Adrenal gland (tissue), 12 donors: ENCODE data around the gene RTN4IP1. TPM values are rescaled to one million over a fixed set of nuclear protein-coding genes. Genes with fewer than 3 reads are reported as not detected.

Experiments
- DNase-seq, 7 donors: peaks; one replicate each; pipeline ENCODE4 v3.0.0-alpha.2; 2019 to 2020
- H3K27ac ChIP-seq, 5 donors: fragments of 200-600 bp; sonication (generic) in 4 of 5; 1 replicate in 3 of 5; 2 replicates in 2 of 5; pipeline versions ENCODE4 v1.5.1 to v1.8.0; 2016 to 2020; ENCODE audit warnings: mild to moderate bottlenecking in 1 of 5
- H3K27me3 ChIP-seq: fragments of 200-600 bp; 2 replicates; pipeline ENCODE4 v1.8.0; 2021
- H3K36me3 ChIP-seq, 2 donors: fragments of 200-600 bp; replicated peaks in 1 of 2; 1 replicate in 1 of 2; 2 replicates in 1 of 2; pipeline versions ENCODE4 v1.5.1 to v1.8.0; 2018 to 2022
- H3K4me1 ChIP-seq, 2 donors: fragments of 200-600 bp; replicated peaks in 1 of 2; 1 replicate in 1 of 2; 2 replicates in 1 of 2; pipeline versions ENCODE4 v1.5.1 to v1.8.0; 2018 to 2021
- H3K4me3 ChIP-seq, 4 donors: fragments of 200-600 bp; sonication (generic) in 3 of 4; one replicate each; pipeline ENCODE4 v1.5.1; 2016 to 2018
- H3K9me3 ChIP-seq, 3 donors: fragments of 200-600 bp; sonication (generic) in 1 of 3; replicated peaks in 1 of 3; 1 replicate in 2 of 3; 2 replicates in 1 of 3; pipeline versions ENCODE4 v1.5.1 to v1.8.0; 2016 to 2021
- POLR2A ChIP-seq, 2 donors: fragments of 450-650 bp; IDR thresholded peaks; one replicate each; pipeline ENCODE4 v1.6.1; 2017; ENCODE audit warnings: antibody characterized with exemption in 2 of 2, mild to moderate bottlenecking in 2 of 2, moderate library complexity in 1 of 2
- WGBS, 4 donors: extraction: QIAGEN DNeasy Blood & Tissue Kit in 2 of 4; methylation state at CpG; one replicate each; pipeline versions ENCODE4 v1.1.5 to v1.1.7; 2013 to 2017; 5-methylcytosine and 5-hydroxymethylcytosine counted together
- intact Hi-C, 2 donors: fragments of 100-400 bp; cut with DNase I; formaldehyde crosslinking; loops; one replicate each; pipeline versions ENCODE4 v1.14.1 to v1.15.0; 2022 to 2023
- polyA plus RNA-seq, 3 donors: library from polyadenylated mRNA; stranded (reverse); fragments of 200-250 nt in 2 of 3; fragments of 350-450 nt in 1 of 3; fragmentation: Illumina TruSeq in 1 of 3; extraction: RNeasy Lipid Tissue Mini Kit (QIAGEN cat#74804) in 1 of 3; gene quantifications; one replicate each; pipeline ENCODE4 v1.2.3, GENCODE V29; 2013 to 2014
- total RNA-seq, 9 donors: library from RNA; depleted of rRNA in 4 of 9; stranded (reverse); fragments of >200 nt in 4 of 9; fragments of 120-200 nt in 1 of 9; fragmentation: NEBNext Ultra II Directional in 1 of 9; extraction: Animal tissue kit (Norgen Biotek cat#: 25700) in 1 of 9; gene quantifications; one replicate each; pipeline versions ENCODE4 v1.1.0 to v1.2.4, GENCODE V29; 2013 to 2023
- TF ChIP-seq, protein P1 (sequence below), 6 experiments: fragments of 450-650 bp in 4 of 6; fragments of 200-600 bp in 2 of 6; sonication (generic) in 1 of 6; IDR thresholded peaks; 1 replicate in 5 of 6; 2 replicates in 1 of 6; pipeline versions ENCODE4 v1.5.1 to v1.8.0; 2016 to 2021; ENCODE audit warnings: antibody characterized with exemption in 6 of 6, mild to moderate bottlenecking in 2 of 6, moderate library complexity in 1 of 6
- donor health status: healthy with polysubstance abuse.
- donor health status: Bipolar disorder and iron deficiency.
- donor health status: DM: yes; HTN: yes; CAD: no.
- donor health status: DM: no; HTN: no; CAD: no.
- donor health status: DM: no; HTN: no; CAD: no.
- donor health status: DM: yes; HTN: yes; CAD: no.

The RTN4IP1 gene
- total and polyA plus RNA-seq, 12 donors = 1.6 to 22.1 (median 7.5) TPM

DNA sequence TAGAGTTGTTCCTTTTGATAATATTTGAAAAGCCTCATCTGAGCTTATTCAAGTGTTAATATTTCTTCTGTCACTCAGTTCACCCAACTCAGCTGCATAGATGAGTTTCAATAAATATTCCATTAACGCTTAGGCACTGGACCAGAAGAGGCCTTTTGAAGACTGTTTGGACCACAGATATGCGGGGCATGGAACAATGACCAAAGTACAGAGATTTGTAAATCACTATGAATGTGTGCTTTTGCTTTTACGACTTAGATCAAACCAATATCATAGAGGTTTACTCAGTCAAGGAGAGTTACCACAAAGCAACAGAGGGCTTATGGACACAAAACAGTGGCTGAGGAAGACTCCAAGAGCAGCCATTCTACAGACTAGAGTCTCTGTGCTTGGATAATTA is 99.9 kb downstream of the RTN4IP1 start:
- H3K9me3 ChIP-seq = no peaks in the 10 kb centered on the region
- no peaks in the 10 kb centered on the region for H3K36me3 ChIP-seq
- intact Hi-C loops = no loop called here
- WGBS, 4 donors = 78 to 94% (median 88%) methylated on average over 3 of the region's 3 CpGs
- no peak overlapping the region for H3K27ac ChIP-seq
- peaks cover 0 to 14% of the 10 kb centered on the region in 2 donors for H3K4me1 ChIP-seq
- TF ChIP-seq POLR2A (IDR thresholded peaks at IDR 0.05) = no peak
- TF ChIP-seq, protein P1, sequence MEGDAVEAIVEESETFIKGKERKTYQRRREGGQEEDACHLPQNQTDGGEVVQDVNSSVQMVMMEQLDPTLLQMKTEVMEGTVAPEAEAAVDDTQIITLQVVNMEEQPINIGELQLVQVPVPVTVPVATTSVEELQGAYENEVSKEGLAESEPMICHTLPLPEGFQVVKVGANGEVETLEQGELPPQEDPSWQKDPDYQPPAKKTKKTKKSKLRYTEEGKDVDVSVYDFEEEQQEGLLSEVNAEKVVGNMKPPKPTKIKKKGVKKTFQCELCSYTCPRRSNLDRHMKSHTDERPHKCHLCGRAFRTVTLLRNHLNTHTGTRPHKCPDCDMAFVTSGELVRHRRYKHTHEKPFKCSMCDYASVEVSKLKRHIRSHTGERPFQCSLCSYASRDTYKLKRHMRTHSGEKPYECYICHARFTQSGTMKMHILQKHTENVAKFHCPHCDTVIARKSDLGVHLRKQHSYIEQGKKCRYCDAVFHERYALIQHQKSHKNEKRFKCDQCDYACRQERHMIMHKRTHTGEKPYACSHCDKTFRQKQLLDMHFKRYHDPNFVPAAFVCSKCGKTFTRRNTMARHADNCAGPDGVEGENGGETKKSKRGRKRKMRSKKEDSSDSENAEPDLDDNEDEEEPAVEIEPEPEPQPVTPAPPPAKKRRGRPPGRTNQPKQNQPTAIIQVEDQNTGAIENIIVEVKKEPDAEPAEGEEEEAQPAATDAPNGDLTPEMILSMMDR (IDR thresholded peaks at IDR 0.05) = no peak
- no peak overlapping the region for H3K4me3 ChIP-seq
- H3K27me3 ChIP-seq = no peaks in the 10 kb centered on the region
- DNase-seq = no peak

DNA sequence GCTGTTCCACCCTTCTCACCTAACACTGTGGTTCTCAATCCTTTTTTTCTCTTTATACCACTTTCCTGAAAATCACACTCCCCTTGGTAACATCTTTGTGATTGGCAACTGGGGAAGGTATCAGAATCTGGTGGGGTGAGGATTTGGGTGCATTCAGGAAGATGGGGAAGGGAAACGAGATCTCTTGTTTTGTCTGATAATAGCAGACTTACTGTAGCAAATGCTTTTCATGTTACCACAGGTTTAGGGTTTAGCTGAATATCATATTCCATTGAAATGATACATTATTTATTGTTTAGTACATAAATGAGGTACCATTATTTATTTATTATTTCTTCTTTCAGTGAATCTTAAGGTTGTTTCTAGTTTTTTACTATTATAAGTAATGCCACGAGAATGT is 100.8 kb downstream of the RTN4IP1 start:
- H3K27ac ChIP-seq = no peak overlapping the region
- 75 to 95% (median 85%) methylated on average over 2 of the region's 2 CpGs for WGBS, 4 donors
- no peak for DNase-seq

DNA sequence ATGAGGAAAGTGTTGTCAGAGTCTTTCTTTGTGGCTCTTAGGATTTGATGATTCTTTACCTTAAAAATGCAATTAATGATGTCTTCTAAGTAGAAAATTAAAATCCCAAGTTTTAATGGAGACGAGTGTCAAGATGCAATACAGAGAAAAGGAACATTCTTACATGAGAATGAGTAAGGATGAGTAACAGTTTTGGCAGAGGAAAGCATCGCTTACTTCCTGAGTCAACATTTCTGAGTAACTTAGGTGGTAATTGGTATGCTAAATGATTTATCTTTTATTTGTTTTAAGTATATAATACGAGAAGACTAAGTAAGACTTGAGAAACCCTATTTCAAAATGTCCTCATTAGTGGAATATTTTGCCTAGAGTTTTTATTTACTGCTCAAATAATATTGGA is 101.3 kb downstream of the RTN4IP1 start:
- WGBS, 4 donors = 29 to 39% (median 32%) methylated on average over 3 of the region's 3 CpGs
- Histone ChIP-seq H3K27me3 (no peaks in the 10 kb centered on the region), H3K4me1 (peaks cover 0 to 14% of the 10 kb centered on the region in 2 donors), H3K4me3 (no peak overlapping the region), H3K9me3 (no peaks in the 10 kb centered on the region), H3K27ac (no peak overlapping the region), H3K36me3 (no peaks in the 10 kb centered on the region)
- no peak for DNase-seq
- intact Hi-C loops = no loop called here
- TF ChIP-seq POLR2A (IDR thresholded peaks at IDR 0.05) = no peak
- TF ChIP-seq, protein P1 (IDR thresholded peaks at IDR 0.05) = no peak

More for the DNA sequence above, 100.8 kb downstream of the RTN4IP1 start:
- Histone ChIP-seq H3K4me3 (no peak overlapping the region), H3K27me3 (no peaks in the 10 kb centered on the region), H3K4me1 (peaks cover 0 to 14% of the 10 kb centered on the region in 2 donors), H3K36me3 (no peaks in the 10 kb centered on the region), H3K9me3 (no peaks in the 10 kb centered on the region)
- TF ChIP-seq POLR2A (IDR thresholded peaks at IDR 0.05) = no peak
- TF ChIP-seq, protein P1 (IDR thresholded peaks at IDR 0.05) = no peak
- intact Hi-C loops = no loop called here

DNA sequence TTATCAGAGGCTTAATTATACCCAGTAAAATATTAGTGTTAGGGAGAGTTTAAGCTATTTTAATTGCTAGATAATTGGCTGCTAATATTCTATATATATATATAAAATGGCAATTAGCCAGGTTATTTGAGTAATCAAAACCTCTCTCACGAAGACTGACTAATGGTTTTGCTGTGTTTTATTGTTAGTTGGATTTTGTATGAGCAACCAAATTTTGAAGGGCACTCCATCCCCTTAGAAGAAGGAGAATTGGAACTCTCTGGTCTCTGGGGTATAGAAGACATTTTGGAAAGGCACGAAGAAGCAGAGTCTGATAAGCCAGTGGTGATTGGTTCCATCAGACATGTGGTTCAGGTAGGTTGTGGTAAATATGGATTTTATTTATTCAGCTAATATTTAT is 102.2 kb downstream of the RTN4IP1 start:
- intact Hi-C loops = no loop called here
- Histone ChIP-seq H3K4me3 (no peak overlapping the region), H3K9me3 (no peaks in the 10 kb centered on the region), H3K36me3 (no peaks in the 10 kb centered on the region), H3K27ac (no peak overlapping the region), H3K4me1 (peaks cover 0 to 14% of the 10 kb centered on the region in 2 donors), H3K27me3 (no peaks in the 10 kb centered on the region)
- no peak for DNase-seq
- TF ChIP-seq POLR2A (IDR thresholded peaks at IDR 0.05) = no peak
- TF ChIP-seq, protein P1 (IDR thresholded peaks at IDR 0.05) = no peak
- 78 to 94% (median 84%) methylated on average over 2 of the region's 2 CpGs for WGBS, 4 donors
